GM19468 (cell line): ENCODE data around the gene TAF8.
"Not testable (repeated sequence)": the region's sequence is repeated elsewhere in the genome, so short reads cannot be mapped to it uniquely, and the experiment has no call there.

Source experiments
- ATAC-seq: cut with Tn5 transposase; IDR thresholded peaks from one replicate; pipeline ENCODE4 v1.9.1; 2021; ENCODE audit warnings: mild to moderate bottlenecking, moderate library complexity, moderate number of reproducible peaks; ENCODE audit not compliant: unreplicated experiment; ENCODE audit errors: extremely low read depth

TAF8 gene

GRCh38 chr6:42028234-42029061, 21.9 kb upstream of the TAF8 start:
- ATAC-seq: no peak

GRCh38 chr6:42029062-42029685, 21.1 kb upstream of the TAF8 start:
- ATAC-seq: no peak

GRCh38 chr6:42029881-42030280, 20.4 kb upstream of the TAF8 start:
- no peak for ATAC-seq

GRCh38 chr6:42030585-42031506, 19.5 kb upstream of the TAF8 start:
- ATAC-seq: no peak

- ATAC-seq: no peak
These were observed 18.0 kb upstream of the TAF8 start for GRCh38 chr6:42032366-42032765.

GRCh38 chr6:42037669-42038068, 12.7 kb upstream of the TAF8 start:
- not testable (repeated sequence) for ATAC-seq

GRCh38 chr6:42038163-42038562, 12.2 kb upstream of the TAF8 start:
- no peak for ATAC-seq

GRCh38 chr6:42038811-42039408, 11.4 kb upstream of the TAF8 start:
- ATAC-seq: no peak

- ATAC-seq: no peak
These were observed 9.4 kb upstream of the TAF8 start for GRCh38 chr6:42040856-42041480.

- no peak for ATAC-seq
These were observed 8.8 kb upstream of the TAF8 start for GRCh38 chr6:42041481-42042053.

GRCh38 chr6:42042108-42042507, 8.2 kb upstream of the TAF8 start:
- no peak for ATAC-seq

GRCh38 chr6:42043787-42044475, 6.4 kb upstream of the TAF8 start:
- no peak for ATAC-seq

GRCh38 chr6:42045538-42046460, 4.5 kb upstream of the TAF8 start:
- ATAC-seq: no peak

GRCh38 chr6:42046464-42047212, 3.7 kb upstream of the TAF8 start:
- ATAC-seq: no peak

GRCh38 chr6:42047213-42047590, 3.1 kb upstream of the TAF8 start:
- ATAC-seq: no peak

- no peak for ATAC-seq
These were observed 2.4 kb upstream of the TAF8 start for GRCh38 chr6:42047790-42048405.
